A673 (cell line): ENCODE data around the gene LAMB4. TPM values are rescaled to one million over a fixed set of nuclear protein-coding genes. Genes with fewer than 3 reads are reported as not detected.

Experiments
- BruUV-seq: library from RNA; stranded (reverse); fragments of 400-500 nt; replicated peaks from 2 replicates; lab custom pipeline; 2021; lab: Mats Ljungman, UMichigan
- CTCF ChIA-PET: fragments of 300-600 bp; sonication (Branson Sonifier 250); formaldehyde crosslinking; loops from one replicate; lab custom pipeline; 2022; ENCODE audit warnings: antibody characterized with exemption; lab: Charles Lee
- POLR2A ChIA-PET: fragments of 300-600 bp; sonication (Branson Sonifier 250); formaldehyde crosslinking; loops from one replicate; lab custom pipeline; 2022; ENCODE audit warnings: antibody characterized with exemption; ENCODE audit not compliant: low non-redundant PET; lab: Charles Lee
- DNase-seq: peaks from one replicate; pipeline ENCODE4 v3.0.0-alpha.2; 2015; ENCODE audit warnings: low spot score
- H3K27ac ChIP-seq: fragments of 200-600 bp; sonication (generic); 2 replicates; pipeline ENCODE4 v1.5.1; 2016; ENCODE audit warnings: mixed run types, low read depth, mild to moderate bottlenecking, mixed read lengths, antibody characterized with exemption, low read length; ENCODE audit not compliant: poor library complexity, severe bottlenecking
- H3K27me3 ChIP-seq: fragments of 200-600 bp; sonication (generic); replicated peaks from 2 replicates; pipeline ENCODE4 v1.6.1; 2017; ENCODE audit warnings: mixed run types, low read depth, mild to moderate bottlenecking, mixed read lengths, antibody characterized with exemption, low read length; ENCODE audit not compliant: insufficient read depth, poor library complexity
- H3K36me3 ChIP-seq: fragments of 200-600 bp; sonication (generic); 2 replicates; pipeline ENCODE4 v1.6.1; 2016; ENCODE audit warnings: mixed run types, mild to moderate bottlenecking, mixed read lengths, antibody characterized with exemption, low read length; ENCODE audit not compliant: insufficient read depth, poor library complexity, severe bottlenecking
- H3K4me1 ChIP-seq: fragments of 200-600 bp; sonication (generic); 2 replicates; pipeline ENCODE4 v1.6.1; 2017; ENCODE audit warnings: mixed run types, mild to moderate bottlenecking, mixed read lengths, antibody characterized with exemption, low read length; ENCODE audit not compliant: insufficient read depth, poor library complexity, severe bottlenecking
- H3K4me3 ChIP-seq: fragments of 200-600 bp; sonication (generic); 2 replicates; pipeline ENCODE4 v1.5.1; 2016; ENCODE audit warnings: low read depth, mixed run types, mild to moderate bottlenecking, mixed read lengths, low read length; ENCODE audit not compliant: poor library complexity, severe bottlenecking
- H3K9me3 ChIP-seq: fragments of 200-600 bp; sonication (generic); 2 replicates; pipeline ENCODE4 v1.6.1; 2016; ENCODE audit warnings: mixed run types, low read depth, mild to moderate bottlenecking, mixed read lengths, antibody characterized with exemption, low read length; ENCODE audit not compliant: poor library complexity, severe bottlenecking
- EZH2 ChIP-seq: fragments of 200-600 bp; sonication (generic); IDR thresholded peaks from 2 replicates; pipeline ENCODE4 v1.6.1; 2017; ENCODE audit warnings: borderline replicate concordance, low read depth, mild to moderate bottlenecking, mixed read lengths, antibody characterized with exemption, low read length; ENCODE audit not compliant: poor library complexity, severe bottlenecking
- intact Hi-C: fragments of 100-400 bp; cut with micrococcal nuclease; formaldehyde crosslinking; loops from one replicate; pipeline ENCODE4 v1.10.0; 2022; ENCODE audit not compliant: unreplicated experiment
- total RNA-seq: library from RNA; stranded (reverse); gene quantifications from 2 replicates; pipeline ENCODE4 v1.2.3, GENCODE V29; 2021
- TF ChIP-seq, protein P1 (sequence below): fragments of 300-800, 200-600 bp; sonication (generic); conservative IDR thresholded peaks from 2 replicates; pipeline ENCODE4 v1.5.1; 2017; ENCODE audit warnings: low read depth, mild to moderate bottlenecking, antibody characterized with exemption, low read length, moderate library complexity, mixed read lengths

The LAMB4 gene
- total RNA-seq, 1 experiment from 2014 or later = 0.21 TPM

DNA sequence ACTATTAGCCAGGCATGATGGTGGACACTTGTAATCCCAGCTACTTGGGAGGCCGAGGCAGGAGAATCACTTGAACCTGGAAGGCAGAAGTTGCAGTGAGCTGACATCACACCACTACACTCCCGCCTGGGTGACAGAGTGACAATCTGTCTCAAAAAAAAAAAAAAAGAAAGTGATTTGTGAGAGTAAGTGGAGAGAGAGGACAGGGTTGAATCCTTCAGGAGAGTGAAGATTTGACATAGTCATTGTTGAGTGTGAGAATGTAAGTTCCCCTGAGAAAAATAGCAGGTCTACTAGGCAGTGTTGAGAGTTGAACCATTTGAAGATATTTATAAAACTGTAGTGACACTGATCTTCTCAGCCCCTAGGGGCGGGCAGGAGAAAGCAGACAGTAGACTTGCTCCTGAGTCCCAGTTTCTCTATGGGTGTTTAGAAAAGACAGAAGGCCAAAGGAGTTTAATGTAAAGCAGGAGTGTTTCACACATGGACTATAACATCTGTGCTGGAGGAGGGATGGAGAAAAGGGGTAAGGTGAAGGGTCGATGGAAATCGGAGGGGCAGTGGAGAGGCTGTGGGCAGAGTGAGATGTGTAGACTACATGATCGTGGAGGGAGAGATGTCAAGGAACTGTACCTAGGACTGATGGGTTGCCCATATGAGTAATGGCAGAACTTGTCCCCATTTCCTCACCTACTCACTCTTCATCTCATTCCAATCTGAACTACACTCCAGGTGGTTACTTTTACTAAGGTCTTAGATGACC, 13.7 kb upstream of the LAMB4 start:
- TF ChIP-seq EZH2 = no peak
- TF ChIP-seq, protein P1, sequence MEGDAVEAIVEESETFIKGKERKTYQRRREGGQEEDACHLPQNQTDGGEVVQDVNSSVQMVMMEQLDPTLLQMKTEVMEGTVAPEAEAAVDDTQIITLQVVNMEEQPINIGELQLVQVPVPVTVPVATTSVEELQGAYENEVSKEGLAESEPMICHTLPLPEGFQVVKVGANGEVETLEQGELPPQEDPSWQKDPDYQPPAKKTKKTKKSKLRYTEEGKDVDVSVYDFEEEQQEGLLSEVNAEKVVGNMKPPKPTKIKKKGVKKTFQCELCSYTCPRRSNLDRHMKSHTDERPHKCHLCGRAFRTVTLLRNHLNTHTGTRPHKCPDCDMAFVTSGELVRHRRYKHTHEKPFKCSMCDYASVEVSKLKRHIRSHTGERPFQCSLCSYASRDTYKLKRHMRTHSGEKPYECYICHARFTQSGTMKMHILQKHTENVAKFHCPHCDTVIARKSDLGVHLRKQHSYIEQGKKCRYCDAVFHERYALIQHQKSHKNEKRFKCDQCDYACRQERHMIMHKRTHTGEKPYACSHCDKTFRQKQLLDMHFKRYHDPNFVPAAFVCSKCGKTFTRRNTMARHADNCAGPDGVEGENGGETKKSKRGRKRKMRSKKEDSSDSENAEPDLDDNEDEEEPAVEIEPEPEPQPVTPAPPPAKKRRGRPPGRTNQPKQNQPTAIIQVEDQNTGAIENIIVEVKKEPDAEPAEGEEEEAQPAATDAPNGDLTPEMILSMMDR = no peak
- POLR2A ChIA-PET = no interaction called here
- no peaks in the 10 kb centered on the region for H3K9me3 ChIP-seq
- no peak overlapping the region for H3K4me3 ChIP-seq
- CTCF ChIA-PET = no interaction called here
- no TSS peak for BruUV-seq
- no peak for DNase-seq
- H3K4me1 ChIP-seq = no peaks in the 10 kb centered on the region
- intact Hi-C loops = loop anchor here (10.0 kb wide), 2 partner anchors 209 to 399 kb away; partner anchors contain the start of gene CBLL1
- H3K36me3 ChIP-seq = no peaks in the 10 kb centered on the region
- no peaks in the 10 kb centered on the region for H3K27me3 ChIP-seq
- no peak overlapping the region for H3K27ac ChIP-seq

DNA sequence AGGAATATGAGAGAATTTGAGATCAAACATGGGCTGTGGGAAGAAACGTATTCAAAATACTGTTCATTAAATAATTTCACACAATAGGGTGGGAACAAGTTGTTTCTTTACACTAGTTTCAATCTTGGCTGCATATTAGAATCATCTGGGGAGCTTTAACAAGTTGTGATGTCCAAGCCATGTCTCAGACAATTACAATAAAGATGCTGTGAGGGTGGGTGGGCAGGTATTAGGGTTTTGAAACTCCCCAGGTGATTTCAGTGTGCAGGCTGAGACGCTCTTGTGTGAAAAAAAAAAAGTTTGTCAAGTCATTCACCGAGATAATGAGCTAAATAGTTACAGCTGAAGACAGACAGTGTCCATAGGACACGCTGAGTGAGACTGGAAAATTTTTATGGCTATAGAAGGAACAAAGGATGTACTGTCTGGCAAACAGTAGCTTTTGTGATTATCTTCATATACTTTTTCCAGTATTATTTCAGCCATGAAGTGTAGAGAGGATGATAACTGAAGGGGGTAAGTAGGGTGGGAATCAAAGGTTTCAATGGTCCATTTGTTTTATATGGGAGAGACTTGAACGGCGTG, 12.6 kb upstream of the LAMB4 start:
- CTCF ChIA-PET = no interaction called here
- POLR2A ChIA-PET = no interaction called here
- BruUV-seq = no TSS peak
- Histone ChIP-seq H3K27ac (no peak overlapping the region), H3K9me3 (no peaks in the 10 kb centered on the region), H3K27me3 (no peaks in the 10 kb centered on the region), H3K4me1 (no peaks in the 10 kb centered on the region), H3K36me3 (no peaks in the 10 kb centered on the region), H3K4me3 (no peak overlapping the region)
- intact Hi-C loops = loop anchor here (10.0 kb wide), 2 partner anchors 208 to 398 kb away; partner anchors contain the start of gene CBLL1
- DNase-seq = no peak
- TF ChIP-seq EZH2 = no peak
- TF ChIP-seq, protein P1 = no peak

DNA sequence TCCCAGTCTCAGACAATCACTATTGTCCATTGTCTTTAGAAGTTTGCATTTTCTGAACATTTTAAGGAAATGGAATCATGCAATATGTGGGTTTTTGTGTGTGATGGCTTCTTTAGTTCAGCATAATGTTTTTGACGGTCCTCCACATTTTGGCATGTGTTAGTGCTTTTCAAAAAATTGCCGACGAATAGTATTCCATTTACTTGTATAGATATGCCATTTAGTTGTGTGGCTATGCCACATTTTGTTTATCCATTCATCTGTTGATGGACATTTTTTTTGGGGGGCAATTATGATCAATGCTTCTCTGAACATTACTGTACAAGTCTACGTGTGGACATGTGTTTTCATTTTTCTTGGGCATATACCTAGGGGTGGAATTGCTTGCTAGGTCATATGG, 12.0 kb upstream of the LAMB4 start:
- Histone ChIP-seq H3K4me1 (no peaks in the 10 kb centered on the region), H3K27me3 (no peaks in the 10 kb centered on the region), H3K4me3 (no peak overlapping the region), H3K27ac (no peak overlapping the region), H3K9me3 (no peaks in the 10 kb centered on the region), H3K36me3 (no peaks in the 10 kb centered on the region)
- ChIA-PET CTCF (no interaction called here), POLR2A (no interaction called here)
- DNase-seq = no peak
- TF ChIP-seq, protein P1 = no peak
- TF ChIP-seq EZH2 = no peak
- intact Hi-C loops = loop anchor here (10.0 kb wide), 2 partner anchors 207 to 397 kb away; partner anchors contain the start of gene CBLL1
- BruUV-seq = no TSS peak
